ENCODE measurements around the gene POLR1A. TPM values are rescaled to one million over a fixed set of nuclear protein-coding genes. Genes with fewer than 3 reads are reported as not detected.

POLR1A gene
- total RNA-seq, 1 experiment from 2014 or later: 19.4 TPM

GRCh38 chr2:86052676-86053075, 53.0 kb downstream of the POLR1A start:
- Histone ChIP-seq H3K27ac (ENCODE audit: low read length) (no peak overlapping the region), H3K9me2 (replicated peaks; ENCODE audit: insufficient read depth, low read length) (no peaks in the 10 kb centered on the region), H4K20me1 (ENCODE audit: insufficient read depth, low read depth, low read length) (no peaks in the 10 kb centered on the region), H3K4me2 (ENCODE audit: low read depth, low read length, poor library complexity, severe bottlenecking) (no peak overlapping the region), H3K27me3 (ENCODE audit: low read length) (no peaks in the 10 kb centered on the region), H3K4me3 (ENCODE audit: low read length) (no peak overlapping the region), H3K36me3 (ENCODE audit: insufficient read depth, low read length) (peaks cover 50% of the 10 kb centered on the region; the same call in 1 of the 2 replicates), H3K9me3 (ENCODE audit: low read length) (no peaks in the 10 kb centered on the region), H3K9ac (ENCODE audit: low read length) (no peak overlapping the region), H2AFZ (ENCODE audit: low read length) (no peak overlapping the region), H3K4me1 (ENCODE audit: low read length) (no peaks in the 10 kb centered on the region), H3K79me2 (ENCODE audit: low read length) (peaks cover 9% of the 10 kb centered on the region; the same call in 1 of the 2 replicates)
- DNase-seq: no peak

DNA sequence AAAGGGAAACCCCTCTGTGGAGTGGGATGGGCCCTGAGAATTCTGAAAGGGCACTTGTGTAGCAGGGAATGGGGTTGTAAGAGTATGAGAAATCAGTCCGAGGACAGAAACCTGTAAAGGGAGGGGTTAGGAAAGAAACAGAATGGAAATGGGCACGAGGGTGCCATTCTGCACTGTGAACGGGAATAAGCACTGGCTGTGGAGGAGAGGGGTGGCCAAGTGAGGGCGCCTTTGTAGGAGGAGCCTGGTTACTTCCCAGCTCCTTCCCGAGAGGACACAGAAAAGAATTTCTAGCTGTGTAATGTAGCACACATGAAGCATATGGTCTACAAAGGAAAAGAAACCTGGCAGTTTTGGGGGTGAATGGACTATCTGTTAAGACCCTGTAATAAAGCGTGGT, 53.4 kb downstream of the POLR1A start:
- Histone ChIP-seq H2AFZ (ENCODE audit: low read length) (no peak overlapping the region), H3K4me2 (ENCODE audit: low read depth, low read length, poor library complexity, severe bottlenecking) (no peak overlapping the region), H3K4me3 (ENCODE audit: low read length) (no peak overlapping the region), H3K27me3 (ENCODE audit: low read length) (no peaks in the 10 kb centered on the region), H3K9ac (ENCODE audit: low read length) (no peak overlapping the region), H4K20me1 (ENCODE audit: insufficient read depth, low read depth, low read length) (no peaks in the 10 kb centered on the region), H3K9me3 (ENCODE audit: low read length) (no peaks in the 10 kb centered on the region), H3K79me2 (ENCODE audit: low read length) (peaks cover 5% of the 10 kb centered on the region; the same call in 1 of the 2 replicates), H3K36me3 (ENCODE audit: insufficient read depth, low read length) (peaks cover 48% of the 10 kb centered on the region; the same call in 1 of the 2 replicates), H3K27ac (ENCODE audit: low read length) (no peak overlapping the region), H3K9me2 (replicated peaks; ENCODE audit: insufficient read depth, low read length) (no peaks in the 10 kb centered on the region), H3K4me1 (ENCODE audit: low read length) (no peaks in the 10 kb centered on the region)
- no peak for DNase-seq

- H3K4me1 ChIP-seq (ENCODE audit: low read length): no peaks in the 10 kb centered on the region
- no peaks in the 10 kb centered on the region for H3K9me3 ChIP-seq (ENCODE audit: low read length)
- no peak for DNase-seq
- H3K27ac ChIP-seq (ENCODE audit: low read length): no peak overlapping the region
- H3K9me2 ChIP-seq (replicated peaks; ENCODE audit: insufficient read depth, low read length): no peaks in the 10 kb centered on the region
- no peaks in the 10 kb centered on the region for H4K20me1 ChIP-seq (ENCODE audit: insufficient read depth, low read depth, low read length)
- H2AFZ ChIP-seq (ENCODE audit: low read length): no peak overlapping the region
- H3K36me3 ChIP-seq (ENCODE audit: insufficient read depth, low read length): peaks cover 58% of the 10 kb centered on the region; the same call in 1 of the 2 replicates
- H3K4me2 ChIP-seq (ENCODE audit: low read depth, low read length, poor library complexity, severe bottlenecking): no peak overlapping the region
- H3K27me3 ChIP-seq (ENCODE audit: low read length): no peaks in the 10 kb centered on the region
- H3K9ac ChIP-seq (ENCODE audit: low read length): no peak overlapping the region
- no peaks in the 10 kb centered on the region for H3K79me2 ChIP-seq (ENCODE audit: low read length)
- H3K4me3 ChIP-seq (ENCODE audit: low read length): no peak overlapping the region
Observed at GRCh38 chr2:86050301-86050700, 55.4 kb downstream of the POLR1A start.

DNA sequence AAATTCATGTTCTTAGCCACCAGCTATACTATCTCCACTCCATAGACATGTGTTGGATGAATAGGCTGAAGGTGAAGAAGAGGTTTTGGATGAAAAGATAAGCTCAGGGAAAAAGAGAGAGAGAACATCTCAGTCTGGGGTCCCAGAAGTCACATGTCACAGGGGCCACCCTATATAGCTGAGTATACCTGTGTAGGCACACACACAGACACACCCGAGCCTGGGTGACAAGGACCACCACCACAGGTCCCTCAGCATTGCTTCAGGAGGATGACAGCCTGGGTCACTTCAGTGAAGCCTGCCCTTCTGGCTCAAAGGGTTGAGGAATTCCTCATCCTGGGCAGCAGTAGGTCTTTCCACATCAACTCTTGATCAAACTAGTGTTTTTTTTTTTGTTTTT, 56.2 kb downstream of the POLR1A start:
- Histone ChIP-seq H3K79me2 (ENCODE audit: low read length) (no peaks in the 10 kb centered on the region), H3K9me2 (replicated peaks; ENCODE audit: insufficient read depth, low read length) (no peaks in the 10 kb centered on the region), H3K4me2 (ENCODE audit: low read depth, low read length, poor library complexity, severe bottlenecking) (no peak overlapping the region), H3K9me3 (ENCODE audit: low read length) (no peaks in the 10 kb centered on the region), H3K4me1 (ENCODE audit: low read length) (no peaks in the 10 kb centered on the region), H4K20me1 (ENCODE audit: insufficient read depth, low read depth, low read length) (no peaks in the 10 kb centered on the region), H2AFZ (ENCODE audit: low read length) (no peak overlapping the region), H3K36me3 (ENCODE audit: insufficient read depth, low read length) (peaks cover 63% of the 10 kb centered on the region; the same call in 1 of the 2 replicates), H3K27ac (ENCODE audit: low read length) (no peak overlapping the region), H3K9ac (ENCODE audit: low read length) (no peak overlapping the region), H3K4me3 (ENCODE audit: low read length) (no peak overlapping the region), H3K27me3 (ENCODE audit: low read length) (no peaks in the 10 kb centered on the region)
- DNase-seq: no peak

DNA sequence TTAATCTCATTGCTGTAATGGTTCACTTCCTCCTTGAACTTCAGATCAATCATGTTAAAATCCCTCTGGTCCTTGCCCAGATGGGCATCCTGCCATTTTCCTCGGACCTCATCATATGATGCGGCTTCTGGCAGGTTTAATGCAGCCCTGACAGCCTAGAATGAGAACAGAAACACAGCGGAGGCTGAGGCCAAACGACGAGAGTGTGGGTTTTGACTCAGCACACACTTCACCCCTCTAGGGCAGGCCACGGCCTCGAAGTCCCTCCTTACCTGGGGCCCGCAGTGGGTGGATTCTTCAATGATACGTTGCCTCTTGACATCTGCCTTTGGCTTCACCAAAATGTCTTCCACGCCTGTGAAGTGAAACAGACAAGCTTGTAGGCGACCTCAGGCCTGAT, 56.8 kb downstream of the POLR1A start:
- Histone ChIP-seq H3K9ac (ENCODE audit: low read length) (no peak overlapping the region), H3K27ac (ENCODE audit: low read length) (no peak overlapping the region), H3K9me3 (ENCODE audit: low read length) (no peaks in the 10 kb centered on the region), H3K4me2 (ENCODE audit: low read depth, low read length, poor library complexity, severe bottlenecking) (no peak overlapping the region), H3K9me2 (replicated peaks; ENCODE audit: insufficient read depth, low read length) (no peaks in the 10 kb centered on the region), H3K27me3 (ENCODE audit: low read length) (no peaks in the 10 kb centered on the region), H3K4me3 (ENCODE audit: low read length) (no peak overlapping the region), H4K20me1 (ENCODE audit: insufficient read depth, low read depth, low read length) (no peaks in the 10 kb centered on the region), H3K4me1 (ENCODE audit: low read length) (no peaks in the 10 kb centered on the region), H2AFZ (ENCODE audit: low read length) (no peak overlapping the region), H3K79me2 (ENCODE audit: low read length) (no peaks in the 10 kb centered on the region), H3K36me3 (ENCODE audit: insufficient read depth, low read length) (peaks cover 63% of the 10 kb centered on the region; the same call in 1 of the 2 replicates)
- no peak for DNase-seq

GRCh38 chr2:86048383-86048701, 57.3 kb downstream of the POLR1A start:
- Histone ChIP-seq H3K4me2 (ENCODE audit: low read depth, low read length, poor library complexity, severe bottlenecking) (no peak overlapping the region), H3K4me3 (ENCODE audit: low read length) (no peak overlapping the region), H4K20me1 (ENCODE audit: insufficient read depth, low read depth, low read length) (no peaks in the 10 kb centered on the region), H3K27me3 (ENCODE audit: low read length) (no peaks in the 10 kb centered on the region), H3K4me1 (ENCODE audit: low read length) (no peaks in the 10 kb centered on the region), H2AFZ (ENCODE audit: low read length) (no peak overlapping the region), H3K79me2 (ENCODE audit: low read length) (no peaks in the 10 kb centered on the region), H3K36me3 (ENCODE audit: insufficient read depth, low read length) (peaks cover 58% of the 10 kb centered on the region; the same call in 1 of the 2 replicates), H3K9me2 (replicated peaks; ENCODE audit: insufficient read depth, low read length) (no peaks in the 10 kb centered on the region), H3K9ac (ENCODE audit: low read length) (no peak overlapping the region), H3K9me3 (ENCODE audit: low read length) (no peaks in the 10 kb centered on the region), H3K27ac (ENCODE audit: low read length) (no peak overlapping the region)
- no peak for DNase-seq

GRCh38 chr2:86047575-86048382, 57.9 kb downstream of the POLR1A start:
- no peaks in the 10 kb centered on the region for H3K27me3 ChIP-seq (ENCODE audit: low read length)
- no peak overlapping the region for H3K4me3 ChIP-seq (ENCODE audit: low read length)
- peaks cover 61% of the 10 kb centered on the region; the same call in 1 of the 2 replicates for H3K36me3 ChIP-seq (ENCODE audit: insufficient read depth, low read length)
- no peak overlapping the region for H3K9ac ChIP-seq (ENCODE audit: low read length)
- no peak overlapping the region for H3K4me2 ChIP-seq (ENCODE audit: low read depth, low read length, poor library complexity, severe bottlenecking)
- H3K27ac ChIP-seq (ENCODE audit: low read length): no peak overlapping the region
- H3K79me2 ChIP-seq (ENCODE audit: low read length): no peaks in the 10 kb centered on the region
- H2AFZ ChIP-seq (ENCODE audit: low read length): no peak overlapping the region
- H3K9me3 ChIP-seq (ENCODE audit: low read length): no peaks in the 10 kb centered on the region
- no peak for DNase-seq
- no peaks in the 10 kb centered on the region for H4K20me1 ChIP-seq (ENCODE audit: insufficient read depth, low read depth, low read length)
- H3K4me1 ChIP-seq (ENCODE audit: low read length): no peaks in the 10 kb centered on the region
- H3K9me2 ChIP-seq (replicated peaks; ENCODE audit: insufficient read depth, low read length): no peaks in the 10 kb centered on the region

GRCh38 chr2:86045541-86045940, 60.1 kb downstream of the POLR1A start:
- Histone ChIP-seq H3K36me3 (ENCODE audit: insufficient read depth, low read length) (peaks cover 57% of the 10 kb centered on the region; the same call in 1 of the 2 replicates), H3K79me2 (ENCODE audit: low read length) (no peaks in the 10 kb centered on the region), H3K27me3 (ENCODE audit: low read length) (no peaks in the 10 kb centered on the region), H3K4me3 (ENCODE audit: low read length) (no peak overlapping the region), H3K9me3 (ENCODE audit: low read length) (no peaks in the 10 kb centered on the region), H3K4me2 (ENCODE audit: low read depth, low read length, poor library complexity, severe bottlenecking) (no peak overlapping the region), H3K27ac (ENCODE audit: low read length) (no peak overlapping the region), H3K9me2 (replicated peaks; ENCODE audit: insufficient read depth, low read length) (no peaks in the 10 kb centered on the region), H4K20me1 (ENCODE audit: insufficient read depth, low read depth, low read length) (no peaks in the 10 kb centered on the region), H3K9ac (ENCODE audit: low read length) (no peak overlapping the region), H3K4me1 (ENCODE audit: low read length) (no peaks in the 10 kb centered on the region), H2AFZ (ENCODE audit: low read length) (no peak overlapping the region)
- DNase-seq: no peak
